ENCODE results near the gene VPS8. TPM values are rescaled to one million over a fixed set of nuclear protein-coding genes. Genes with fewer than 3 reads are reported as not detected.

Gene VPS8
- total RNA-seq, 2 donors from 2014 or later, result 40.1 to 78.0 TPM

- DNase-seq (ENCODE audit: low spot score) (no peak), ATAC-seq (ENCODE audit: insufficient number of reproducible peaks, low FRiP score, low read depth) (no peak)
- Histone ChIP-seq H3K27ac (peak overlapping the region; percentile 18 to 33), H3K27me3 (replicated peaks; ENCODE audit: insufficient read depth) (no peaks in the 10 kb centered on the region), H3K36me3 (no peaks in the 10 kb centered on the region), H3K4me1 (ENCODE audit: control insufficient read depth in 1 of 2, low read depth in 2 of 2) (peaks cover 7 to 32% of the 10 kb centered on the region in 2 donors), H3K4me3 (no peak overlapping the region), H3K9me3 (no peaks in the 10 kb centered on the region)
- no peak for TF ChIP-seq CTCF (IDR thresholded peaks at IDR 0.05)
Measured at GRCh38 chr3:184907681-184908649, 96.0 kb downstream of the VPS8 start.

GRCh38 chr3:184908859-184909258 lies 96.9 kb downstream of the VPS8 start:
- no peak overlapping the region for H3K4me3 ChIP-seq
- peak overlapping the region in 1 of 2 donors; percentile 18 for H3K27ac ChIP-seq
- H3K9me3 ChIP-seq, result no peaks in the 10 kb centered on the region
- no peaks in the 10 kb centered on the region for H3K27me3 ChIP-seq (replicated peaks; ENCODE audit: insufficient read depth)
- no peak for TF ChIP-seq CTCF (IDR thresholded peaks at IDR 0.05)
- peaks cover 7 to 32% of the 10 kb centered on the region in 2 donors for H3K4me1 ChIP-seq (ENCODE audit: control insufficient read depth in 1 of 2, low read depth in 2 of 2)
- DNase-seq (ENCODE audit: low spot score) (no peak), ATAC-seq (ENCODE audit: insufficient number of reproducible peaks, low FRiP score, low read depth) (no peak)
- no peaks in the 10 kb centered on the region for H3K36me3 ChIP-seq

GRCh38 chr3:184910664-184911063 lies 98.7 kb downstream of the VPS8 start:
- Histone ChIP-seq H3K36me3 (no peaks in the 10 kb centered on the region), H3K9me3 (no peaks in the 10 kb centered on the region), H3K4me3 (peak overlapping the region; percentile 48), H3K4me1 (ENCODE audit: control insufficient read depth in 1 of 2, low read depth in 2 of 2) (peaks cover 7 to 32% of the 10 kb centered on the region in 2 donors), H3K27ac (peak overlapping the region in 1 of 2 donors; percentile 39), H3K27me3 (replicated peaks; ENCODE audit: insufficient read depth) (no peaks in the 10 kb centered on the region)
- TF ChIP-seq CTCF (IDR thresholded peaks at IDR 0.05), result no peak
- ATAC-seq (ENCODE audit: insufficient number of reproducible peaks, low FRiP score, low read depth), result no peak
- no peak for DNase-seq (ENCODE audit: low spot score)

GRCh38 chr3:184911570-184911969 lies 99.6 kb downstream of the VPS8 start:
- DNase-seq (ENCODE audit: low spot score), result no peak
- Histone ChIP-seq H3K27me3 (replicated peaks; ENCODE audit: insufficient read depth) (no peaks in the 10 kb centered on the region), H3K36me3 (no peaks in the 10 kb centered on the region), H3K27ac (no peak overlapping the region), H3K4me3 (no peak overlapping the region), H3K4me1 (ENCODE audit: control insufficient read depth in 1 of 2, low read depth in 2 of 2) (peaks cover 7 to 32% of the 10 kb centered on the region in 2 donors), H3K9me3 (no peaks in the 10 kb centered on the region)
- no peak for TF ChIP-seq CTCF (IDR thresholded peaks at IDR 0.05)
- no peak for ATAC-seq (ENCODE audit: insufficient number of reproducible peaks, low FRiP score, low read depth)

GRCh38 chr3:184912163-184912562 lies 100.2 kb downstream of the VPS8 start:
- no peaks in the 10 kb centered on the region for H3K36me3 ChIP-seq
- H3K4me1 ChIP-seq (ENCODE audit: control insufficient read depth in 1 of 2, low read depth in 2 of 2), result peaks cover 7 to 32% of the 10 kb centered on the region in 2 donors
- no peaks in the 10 kb centered on the region for H3K9me3 ChIP-seq
- TF ChIP-seq CTCF (IDR thresholded peaks at IDR 0.05), result no peak
- no peaks in the 10 kb centered on the region for H3K27me3 ChIP-seq (replicated peaks; ENCODE audit: insufficient read depth)
- ATAC-seq (ENCODE audit: insufficient number of reproducible peaks, low FRiP score, low read depth) (no peak), DNase-seq (ENCODE audit: low spot score) (no peak)
- no peak overlapping the region for H3K4me3 ChIP-seq
- no peak overlapping the region for H3K27ac ChIP-seq

Data from thoracic aorta (tissue), 2 donors.